ENCODE measurements around the gene FAM13B.

DNA sequence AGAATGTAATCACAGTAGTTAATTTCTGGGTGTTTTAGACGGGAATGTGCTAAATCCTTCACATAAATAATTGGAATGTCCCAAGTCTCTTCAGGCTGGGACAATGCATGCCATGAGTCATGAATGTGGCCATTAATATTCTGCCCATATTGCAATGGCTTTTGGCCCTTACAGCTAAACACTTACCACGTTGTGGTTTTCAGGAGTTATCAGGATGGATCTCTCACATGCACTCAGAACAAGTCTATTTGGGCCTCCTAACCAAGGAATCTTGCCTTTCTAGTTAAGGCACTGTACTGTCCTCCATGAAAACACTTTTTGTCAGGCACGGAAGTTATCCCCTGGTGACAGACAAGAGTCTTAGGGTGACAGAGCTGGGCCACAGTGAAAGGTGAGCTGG, 110.9 kb downstream of the FAM13B start:
- TF ChIP-seq CTCF (IDR thresholded peaks at IDR 0.05) (no peak), POLR2A (IDR thresholded peaks at IDR 0.05) (no peak)
